Gastrocnemius medialis (tissue), 4 donors: ENCODE data around the gene CACNA2D3.

Experiments used
- CTCF ChIP-seq, 5 experiments: fragments of 450-650 bp in 3 of 5; fragments of 200-600 bp in 2 of 5; sonication (generic) in 2 of 5; IDR thresholded peaks in 4 of 5; conservative IDR thresholded peaks in 1 of 5; 1 replicate in 4 of 5; 2 replicates in 1 of 5; pipeline ENCODE4 v1.5.1; 2016 to 2019; ENCODE audit warnings: antibody characterized with exemption in 5 of 5, mild to moderate bottlenecking in 3 of 5, moderate library complexity in 3 of 5
- POLR2A ChIP-seq, 2 donors: fragments of 450-650 bp; IDR thresholded peaks; one replicate each; pipeline ENCODE4 v1.6.1; 2017; ENCODE audit warnings: antibody characterized with exemption in 2 of 2, mild to moderate bottlenecking in 2 of 2, moderate library complexity in 2 of 2

- no peak for TF ChIP-seq POLR2A (IDR thresholded peaks at IDR 0.05)
- TF ChIP-seq CTCF (IDR thresholded peaks at IDR 0.05 in 4 of 5, conservative IDR thresholded peaks at IDR 0.05 in 1 of 5) = no peak
Observed at GRCh38 chr3:54355800-54356199, 233.4 kb downstream of the CACNA2D3 start.
